ENCODE measurements around the gene NFAT5.

DNA sequence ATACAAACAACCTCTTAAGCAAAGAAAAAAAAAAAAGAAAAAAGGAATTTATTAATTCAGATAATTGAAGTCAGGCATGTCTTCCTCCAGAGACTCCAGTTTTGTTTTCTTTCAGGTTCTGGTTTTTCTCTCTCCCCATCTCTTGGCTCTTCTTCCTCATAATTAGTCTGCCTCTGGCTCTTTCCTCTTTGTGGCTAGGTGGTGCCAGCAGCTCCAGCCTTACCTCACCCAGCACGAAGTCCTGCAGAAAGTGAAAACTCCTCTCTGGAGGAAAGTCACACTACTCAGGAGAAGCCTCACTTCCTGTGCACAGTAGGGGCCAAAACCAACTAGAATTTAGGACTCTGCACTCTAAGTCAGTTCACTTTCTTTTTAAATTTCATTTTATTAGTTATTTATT lies 10.3 kb upstream of the NFAT5 start:
- TF ChIP-seq, protein P1, sequence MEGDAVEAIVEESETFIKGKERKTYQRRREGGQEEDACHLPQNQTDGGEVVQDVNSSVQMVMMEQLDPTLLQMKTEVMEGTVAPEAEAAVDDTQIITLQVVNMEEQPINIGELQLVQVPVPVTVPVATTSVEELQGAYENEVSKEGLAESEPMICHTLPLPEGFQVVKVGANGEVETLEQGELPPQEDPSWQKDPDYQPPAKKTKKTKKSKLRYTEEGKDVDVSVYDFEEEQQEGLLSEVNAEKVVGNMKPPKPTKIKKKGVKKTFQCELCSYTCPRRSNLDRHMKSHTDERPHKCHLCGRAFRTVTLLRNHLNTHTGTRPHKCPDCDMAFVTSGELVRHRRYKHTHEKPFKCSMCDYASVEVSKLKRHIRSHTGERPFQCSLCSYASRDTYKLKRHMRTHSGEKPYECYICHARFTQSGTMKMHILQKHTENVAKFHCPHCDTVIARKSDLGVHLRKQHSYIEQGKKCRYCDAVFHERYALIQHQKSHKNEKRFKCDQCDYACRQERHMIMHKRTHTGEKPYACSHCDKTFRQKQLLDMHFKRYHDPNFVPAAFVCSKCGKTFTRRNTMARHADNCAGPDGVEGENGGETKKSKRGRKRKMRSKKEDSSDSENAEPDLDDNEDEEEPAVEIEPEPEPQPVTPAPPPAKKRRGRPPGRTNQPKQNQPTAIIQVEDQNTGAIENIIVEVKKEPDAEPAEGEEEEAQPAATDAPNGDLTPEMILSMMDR (IDR thresholded peaks at IDR 0.05), result no peak
- TF ChIP-seq POLR2A (IDR thresholded peaks at IDR 0.05), result no peak

All from ovary (tissue), 3 donors.